ENCODE data around the gene RGS9.
A peak's percentile ranks its signal among the peaks of the same experiment; 100 is the strongest.

RGS9 gene

GRCh38 chr17:65183736-65184135, 46.6 kb downstream of the RGS9 start:
- DNase-seq (ENCODE audit: low read depth) = peak; percentile 64

DNA sequence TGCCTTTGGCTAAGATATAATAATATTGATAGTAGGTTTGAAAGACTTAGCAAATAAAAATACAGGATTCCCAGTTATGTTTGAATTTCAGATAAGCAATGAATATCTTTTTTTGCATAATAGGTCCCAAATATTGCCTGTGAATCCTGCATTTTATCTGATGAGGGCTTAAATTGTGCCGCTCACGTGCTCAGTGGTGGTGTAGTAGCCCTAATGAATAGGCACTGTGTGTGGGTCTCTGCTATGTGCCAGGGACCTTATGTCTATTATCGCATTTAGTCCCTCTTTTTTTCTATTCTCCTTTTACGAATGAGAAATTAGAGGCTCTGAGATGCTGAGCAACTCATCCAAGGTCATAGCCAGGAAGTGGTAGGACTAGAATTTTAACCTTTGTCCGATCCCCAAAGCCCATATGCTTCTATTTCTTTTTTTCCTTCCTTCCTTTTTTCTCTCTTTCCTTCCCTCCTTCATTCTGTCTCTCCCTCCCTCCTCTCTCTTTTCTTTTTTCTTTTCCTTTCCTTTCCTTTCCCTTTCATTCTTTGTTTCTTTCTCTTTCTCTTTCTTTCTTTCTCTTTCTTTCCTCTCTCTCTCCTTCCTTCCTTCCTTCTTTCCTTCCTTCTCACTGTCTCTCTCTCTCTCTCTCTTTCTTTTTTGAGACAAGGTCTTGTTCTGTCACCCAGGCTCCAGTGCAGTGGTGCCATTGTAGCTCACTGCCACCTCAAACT, 47.2 kb downstream of the RGS9 start:
- DNase-seq (ENCODE audit: low read depth) = no peak

- DNase-seq (ENCODE audit: low read depth) = no peak
These were observed 47.9 kb downstream of the RGS9 start for GRCh38 chr17:65185062-65185461.

DNA sequence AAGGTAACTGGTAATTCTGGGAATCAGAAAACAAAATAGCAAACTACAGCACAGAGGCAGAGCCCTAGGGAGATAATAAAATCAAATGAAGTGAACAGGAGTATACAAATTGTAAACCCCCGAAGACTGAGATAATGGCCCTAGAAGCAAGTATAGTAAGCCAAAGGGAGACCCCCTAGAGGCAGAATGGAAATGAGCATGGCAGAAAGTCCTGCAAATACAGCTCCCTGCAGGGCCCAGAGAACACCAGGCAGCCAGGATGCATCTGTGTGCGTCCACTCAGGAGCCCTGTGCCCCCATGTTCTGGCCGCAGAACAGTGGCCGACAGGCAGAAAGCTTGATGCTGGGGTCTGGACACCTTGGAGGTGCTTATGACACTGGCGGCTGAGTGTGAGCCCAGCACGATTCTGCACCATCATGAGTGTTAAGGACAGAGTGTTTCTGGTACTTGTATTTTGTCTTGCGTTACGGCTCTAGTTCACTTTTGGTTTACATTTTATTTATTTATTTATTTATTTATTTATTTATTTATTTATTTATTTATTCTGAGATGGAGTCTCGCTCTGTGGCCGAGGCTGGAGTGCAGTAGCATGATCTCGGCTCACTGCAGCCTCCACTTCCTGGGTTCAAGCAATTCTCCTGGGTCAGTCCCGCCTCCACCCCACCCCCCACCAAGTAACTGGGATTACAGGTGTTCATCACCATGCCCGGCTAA, 48.7 kb downstream of the RGS9 start:
- DNase-seq (ENCODE audit: low read depth) = no peak

- DNase-seq (ENCODE audit: low read depth) = peak; percentile 85
These were observed 53.4 kb downstream of the RGS9 start for GRCh38 chr17:65190467-65191097.

GRCh38 chr17:65191811-65192740, 54.9 kb downstream of the RGS9 start:
- DNase-seq (ENCODE audit: low read depth) = peak; percentile 91

DNA sequence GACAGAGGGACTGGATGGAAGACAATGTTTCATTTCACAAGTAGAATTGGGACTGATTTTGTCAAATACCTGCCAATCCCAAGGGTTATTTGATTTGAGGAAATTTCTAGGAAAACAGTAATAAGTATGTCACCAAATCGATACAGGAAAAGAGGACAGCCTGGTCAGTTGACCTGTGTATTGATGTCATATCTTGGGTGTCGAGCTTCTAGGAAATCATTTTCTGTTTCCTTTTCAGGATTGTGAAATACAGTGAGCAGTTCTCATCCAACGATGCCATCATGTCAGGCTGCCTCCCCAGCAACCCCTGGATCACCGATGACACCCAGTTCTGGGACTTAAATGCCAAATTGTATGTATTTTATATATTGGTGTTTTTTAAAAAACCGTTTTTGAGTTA, 56.1 kb downstream of the RGS9 start:
- DNase-seq (ENCODE audit: low read depth) = peak; percentile 26

DNA sequence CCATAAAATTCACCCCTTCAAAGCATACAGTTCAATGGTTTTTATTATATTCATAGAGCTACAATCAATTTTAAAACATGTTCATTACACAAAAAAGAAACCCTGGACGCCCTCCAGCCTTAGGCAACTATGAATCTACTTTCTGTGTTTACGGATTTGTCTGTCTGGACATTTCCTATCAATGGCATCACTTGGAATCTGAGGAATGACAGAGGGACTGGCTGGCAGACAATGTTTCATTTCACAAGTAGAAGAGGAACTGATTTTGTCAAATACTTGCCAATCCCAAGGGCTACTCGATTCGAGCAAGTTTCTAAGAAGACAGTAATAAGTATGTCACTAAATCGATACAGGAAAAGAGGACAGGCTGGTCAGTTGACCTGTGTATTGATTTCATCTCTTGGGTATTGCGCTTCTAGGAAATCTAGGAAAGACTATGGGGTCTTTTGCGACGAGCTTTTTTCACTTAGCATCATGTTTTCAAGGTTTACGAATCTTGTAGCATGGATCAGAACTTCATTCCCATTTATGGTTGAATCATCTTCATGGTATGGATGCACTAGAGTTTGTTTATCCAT, 56.6 kb downstream of the RGS9 start:
- peak; percentile 25 for DNase-seq (ENCODE audit: low read depth)

DNA sequence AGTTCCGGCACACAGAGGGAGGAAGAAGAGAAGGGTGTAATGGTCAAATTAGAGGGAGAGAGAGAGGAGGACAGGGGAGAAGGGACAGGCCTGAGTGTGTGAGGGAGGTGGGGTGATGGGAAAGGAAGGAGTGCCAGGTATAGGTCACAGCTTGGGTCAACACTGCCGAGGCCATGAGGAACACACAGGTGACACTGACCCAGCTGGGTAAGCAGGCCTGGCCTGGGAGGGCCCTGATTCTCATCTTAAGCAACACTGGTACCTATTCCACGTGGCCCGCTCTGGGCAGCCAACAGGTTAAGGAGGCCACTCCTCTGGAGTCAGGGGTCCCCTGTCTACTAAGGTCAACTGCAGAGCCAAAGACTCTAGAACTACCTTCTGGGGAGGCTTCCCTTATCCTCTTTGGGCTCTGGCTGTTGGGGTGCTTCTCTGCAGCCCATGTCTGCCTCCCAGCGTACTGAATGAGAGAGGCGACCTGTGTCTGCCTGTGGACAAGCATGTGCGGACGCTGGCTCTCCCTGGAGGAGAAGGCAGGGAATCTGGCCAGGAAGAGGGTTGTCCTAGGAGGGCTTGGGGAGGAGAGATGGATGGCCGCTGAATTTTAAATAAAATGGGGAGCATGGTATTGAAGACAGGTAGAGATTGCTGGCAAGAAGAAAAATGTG, 57.6 kb downstream of the RGS9 start:
- DNase-seq (ENCODE audit: low read depth) = no peak

- no peak for DNase-seq (ENCODE audit: low read depth)
These were observed 58.5 kb downstream of the RGS9 start for GRCh38 chr17:65195716-65196115.

DNA sequence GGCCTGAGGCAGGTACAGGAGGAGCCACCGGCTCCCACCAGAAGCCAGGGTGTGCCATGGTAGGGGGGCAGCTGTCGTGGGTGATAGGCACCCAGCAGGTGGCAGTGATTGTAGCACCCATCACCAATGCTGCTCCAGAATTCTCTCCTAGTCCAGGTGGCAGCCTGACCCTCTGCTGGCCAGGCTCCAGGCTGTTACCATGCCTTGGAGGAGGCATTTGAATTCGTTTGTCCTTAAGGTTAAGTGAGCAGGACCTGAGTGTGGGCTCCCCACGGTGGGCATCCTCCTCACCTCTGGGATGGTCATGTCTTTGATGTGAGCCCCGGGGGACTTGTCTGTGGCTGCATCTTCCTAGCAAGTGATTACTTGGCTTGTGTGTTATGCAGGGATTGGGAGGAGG, 59.4 kb downstream of the RGS9 start:
- DNase-seq (ENCODE audit: low read depth) = no peak

- DNase-seq (ENCODE audit: low read depth) = no peak
These were observed 60.0 kb downstream of the RGS9 start for GRCh38 chr17:65197201-65197600.

DNA sequence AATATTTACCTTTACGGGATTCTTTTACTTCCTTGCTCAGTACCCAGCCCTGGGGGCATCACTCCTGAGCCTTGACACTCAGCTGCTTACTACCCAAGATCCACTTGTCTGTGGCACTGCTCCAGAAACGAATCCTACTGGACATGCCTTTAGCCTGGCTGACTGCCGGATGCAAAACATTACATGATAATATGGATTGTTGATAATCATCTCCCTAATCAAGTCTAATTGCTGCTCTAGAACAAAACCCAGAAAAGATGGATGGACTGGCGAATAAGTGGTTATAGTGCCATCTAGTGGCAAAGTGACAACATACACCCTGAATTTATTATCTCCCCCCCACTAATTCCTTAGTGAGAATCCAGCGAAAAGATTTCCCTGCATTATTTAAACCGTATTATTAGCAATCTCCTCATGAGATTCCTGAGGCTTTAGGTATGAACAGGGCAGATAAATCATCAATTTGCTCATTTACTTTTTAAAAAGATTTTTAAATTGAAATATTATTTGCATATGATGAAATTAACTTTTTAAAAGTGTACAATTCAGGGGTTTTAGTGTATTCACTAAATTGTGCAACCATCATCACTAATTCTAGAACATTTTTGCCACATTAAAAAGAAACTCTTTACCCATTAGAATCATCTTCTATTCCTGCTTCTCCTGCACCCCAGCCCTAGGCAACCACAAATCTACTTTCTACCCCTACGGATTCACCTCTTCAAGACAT, 61.6 kb downstream of the RGS9 start:
- DNase-seq (ENCODE audit: low read depth) = peak; percentile 80

DNA sequence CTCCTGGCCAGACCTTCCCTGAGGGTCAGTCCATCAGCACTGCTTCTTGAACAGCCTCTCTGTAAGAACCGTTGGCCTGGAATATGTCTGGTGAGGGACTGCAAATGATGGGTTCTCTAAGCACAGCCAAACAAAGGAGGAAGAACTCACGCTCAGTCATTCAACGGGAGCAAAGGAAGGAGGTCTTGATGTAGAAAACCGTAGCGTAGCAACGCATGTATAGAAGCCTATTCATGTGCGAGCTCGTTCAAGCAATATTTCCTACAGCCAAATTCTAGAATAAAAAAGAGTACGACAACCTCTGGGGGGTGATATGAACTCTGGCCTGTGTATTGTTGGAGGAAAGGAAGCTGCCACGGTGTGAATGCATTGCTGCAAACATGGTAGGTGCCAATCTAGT, 64.2 kb downstream of the RGS9 start:
- no peak for DNase-seq (ENCODE audit: low read depth)

- DNase-seq (ENCODE audit: low read depth) = no peak
These were observed 65.8 kb downstream of the RGS9 start for GRCh38 chr17:65202844-65203571.

- no peak for DNase-seq (ENCODE audit: low read depth)
These were observed 66.8 kb downstream of the RGS9 start for GRCh38 chr17:65204001-65204400.

GRCh38 chr17:65205655-65206054, 68.5 kb downstream of the RGS9 start:
- DNase-seq (ENCODE audit: low read depth) = no peak

GRCh38 chr17:65207448-65207847, 70.3 kb downstream of the RGS9 start:
- DNase-seq (ENCODE audit: low read depth) = peak; percentile 71

DNA sequence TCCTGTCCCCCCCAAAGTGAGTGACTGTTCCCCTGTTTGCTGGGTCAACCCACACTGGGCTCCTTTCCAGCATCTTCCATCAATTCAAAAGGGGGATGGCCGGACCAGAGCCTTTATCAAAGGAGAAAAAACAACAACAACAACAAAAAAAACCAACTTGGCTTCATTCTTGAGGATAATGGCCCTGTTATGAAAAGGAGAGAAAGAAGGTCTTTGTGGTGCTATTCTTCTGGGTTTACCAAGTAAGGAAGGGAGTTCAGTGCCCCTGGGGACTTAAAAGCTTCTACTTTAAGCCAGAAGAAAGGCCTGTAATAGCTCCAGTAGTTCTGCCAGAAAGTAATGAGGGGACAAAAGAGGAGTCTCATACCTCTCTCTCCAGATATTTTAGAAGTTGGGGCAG, 71.5 kb downstream of the RGS9 start:
- DNase-seq (ENCODE audit: low read depth) = no peak

- DNase-seq (ENCODE audit: low read depth) = no peak
These were observed 81.1 kb downstream of the RGS9 start for GRCh38 chr17:65218261-65218660.
